Frontal cortex (tissue), 4 donors: ENCODE results near the gene ECSIT. TPM values are rescaled to one million over a fixed set of nuclear protein-coding genes. Genes with fewer than 3 reads are reported as not detected.
A peak's percentile ranks its signal among the peaks of the same experiment; 100 is the strongest.

Experiments
- DNase-seq, 2 donors: peaks; one replicate each; pipeline ENCODE4 v3.0.0; 2012; ENCODE audit warnings: low spot score in 2 of 2
- FAIRE-seq: peaks from 2 replicates; lab custom pipeline; 2012; peaks lifted over from hg19 to GRCh38; lab: Jason Lieb, UNC
- total RNA-seq: library from RNA; depleted of rRNA; stranded (reverse); fragments of >200 nt; gene quantifications from one replicate; pipeline ENCODE4 v1.2.3, GENCODE V29; 2014
- donor health status: control.
- donor health status: control.
- donor health status: control.

ECSIT gene
- total RNA-seq, 1 donor from 2014 or later: 60.3 TPM

- FAIRE-seq: no peak
- no peak for DNase-seq
These were observed 22.0 kb downstream of the ECSIT start for GRCh38 chr19:11506967-11507366.

- DNase-seq (no peak), FAIRE-seq (no peak)
These were observed 22.8 kb downstream of the ECSIT start for GRCh38 chr19:11506101-11506555.

- DNase-seq (peak; percentile 97 to 98), FAIRE-seq (no peak)
These were observed 23.3 kb downstream of the ECSIT start, which contains the start of gene ZNF653 for GRCh38 chr19:11505504-11506100. ZNF653 (minus strand) TSS chr19:11505839; CDS start chr19:11505786, 53 bp downstream.

GRCh38 chr19:11505032-11505503 lies 23.9 kb downstream of the ECSIT start:
- no peak for FAIRE-seq
- DNase-seq: peak; percentile 96 to 99

- FAIRE-seq (no peak), DNase-seq (no peak)
These were observed 24.4 kb downstream of the ECSIT start for GRCh38 chr19:11504502-11505031.

- no peak for FAIRE-seq
- DNase-seq: no peak
These were observed 29.0 kb downstream of the ECSIT start for GRCh38 chr19:11499890-11500420.

- DNase-seq (no peak), FAIRE-seq (no peak)
These were observed 29.7 kb downstream of the ECSIT start for GRCh38 chr19:11499220-11499726.

- DNase-seq (peak in 1 of 2 donors; percentile 60), FAIRE-seq (no peak)
These were observed 32.4 kb downstream of the ECSIT start for GRCh38 chr19:11496391-11497163.

- DNase-seq (no peak), FAIRE-seq (no peak)
These were observed 33.0 kb downstream of the ECSIT start for GRCh38 chr19:11495885-11496284.

- no peak for FAIRE-seq
- DNase-seq: no peak
These were observed 33.5 kb downstream of the ECSIT start for GRCh38 chr19:11495481-11495880.

- no peak for FAIRE-seq
- DNase-seq: no peak
These were observed 34.2 kb downstream of the ECSIT start for GRCh38 chr19:11494634-11495285.

- no peak for FAIRE-seq
- no peak for DNase-seq
These were observed 39.6 kb downstream of the ECSIT start for GRCh38 chr19:11489378-11489777.

- no peak for DNase-seq
- FAIRE-seq: no peak
These were observed 42.1 kb downstream of the ECSIT start for GRCh38 chr19:11486661-11487503.

GRCh38 chr19:11485245-11485837 lies 43.6 kb downstream of the ECSIT start:
- no peak for DNase-seq
- FAIRE-seq: no peak

GRCh38 chr19:11483366-11484111 lies 45.4 kb downstream of the ECSIT start:
- FAIRE-seq (no peak), DNase-seq (no peak)

- DNase-seq: peak; percentile 93 to 95
- no peak for FAIRE-seq
These were observed 46.4 kb downstream of the ECSIT start for GRCh38 chr19:11482384-11483050.
